IPS DF 6.9 (cell line): ENCODE measurements around the gene ICOSLG.
"Not testable (repeated sequence)": the region's sequence is repeated elsewhere in the genome, so short reads cannot be mapped to it uniquely, and the experiment has no call there.

ENCODE experiments used
- DNase-seq: peaks from one replicate; pipeline ENCODE4 v3.0.0-alpha.2; 2013; ENCODE audit warnings: low read depth, low spot score
- H3K27ac ChIP-seq: one replicate; pipeline ENCODE4 v1.5.1; 2013; ENCODE audit warnings: low read length, control low read depth
- H3K27me3 ChIP-seq: 2 replicates; pipeline ENCODE4 v1.6.1; 2013; ENCODE audit warnings: mild to moderate bottlenecking, low read length; ENCODE audit not compliant: control insufficient read depth, insufficient read depth
- H3K36me3 ChIP-seq: 2 replicates; pipeline ENCODE4 v1.6.1; 2013; ENCODE audit warnings: low read length; ENCODE audit not compliant: control insufficient read depth, insufficient read depth
- H3K4me1 ChIP-seq: 2 replicates; pipeline ENCODE4 v1.6.1; 2013; ENCODE audit warnings: low read length; ENCODE audit not compliant: control insufficient read depth, insufficient read depth
- H3K4me3 ChIP-seq: 2 replicates; pipeline ENCODE4 v1.5.1; 2013; ENCODE audit warnings: mild to moderate bottlenecking, low read length
- H3K9me3 ChIP-seq: 2 replicates; pipeline ENCODE4 v1.6.1; 2013; ENCODE audit warnings: low read length, inconsistent platforms; ENCODE audit not compliant: control insufficient read depth, insufficient read depth
- WGBS: extraction: QIAGEN DNeasy Blood & Tissue Kit; methylation state at CpG from one replicate; pipeline ENCODE4 v1.1.7; 2013; ENCODE audit warnings: mixed read lengths, missing lambda C conversion rate; ENCODE audit not compliant: insufficient read length, insufficient coverage; 5-methylcytosine and 5-hydroxymethylcytosine counted together

The ICOSLG gene

DNA sequence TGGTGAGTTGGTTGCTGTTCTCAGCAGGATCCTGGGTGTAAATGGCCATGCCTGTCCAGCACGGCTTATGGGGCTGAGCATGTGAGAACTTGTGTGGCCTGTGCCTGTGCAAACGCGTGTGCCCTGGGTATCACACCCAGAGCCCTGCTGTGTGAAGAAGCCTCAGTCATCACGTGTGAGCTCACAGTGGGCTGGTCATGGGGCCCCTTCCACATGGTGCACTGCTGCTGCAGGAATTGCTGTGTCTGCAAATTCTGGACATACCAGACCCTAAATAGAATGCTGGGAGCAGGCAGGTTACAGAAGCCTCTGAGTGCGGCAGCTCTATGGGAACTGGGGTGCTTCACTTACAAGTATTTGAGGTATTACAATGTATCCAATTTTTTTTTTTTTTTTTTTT is 17.4 kb downstream of the ICOSLG start:
- H3K9me3 ChIP-seq, H3K27ac ChIP-seq, DNase-seq, H3K36me3 ChIP-seq, H3K27me3 ChIP-seq, H3K4me1 ChIP-seq, H3K4me3 ChIP-seq: not testable (repeated sequence)
- WGBS = no CpG with 5 or more reads among the region's 5 CpGs

DNA sequence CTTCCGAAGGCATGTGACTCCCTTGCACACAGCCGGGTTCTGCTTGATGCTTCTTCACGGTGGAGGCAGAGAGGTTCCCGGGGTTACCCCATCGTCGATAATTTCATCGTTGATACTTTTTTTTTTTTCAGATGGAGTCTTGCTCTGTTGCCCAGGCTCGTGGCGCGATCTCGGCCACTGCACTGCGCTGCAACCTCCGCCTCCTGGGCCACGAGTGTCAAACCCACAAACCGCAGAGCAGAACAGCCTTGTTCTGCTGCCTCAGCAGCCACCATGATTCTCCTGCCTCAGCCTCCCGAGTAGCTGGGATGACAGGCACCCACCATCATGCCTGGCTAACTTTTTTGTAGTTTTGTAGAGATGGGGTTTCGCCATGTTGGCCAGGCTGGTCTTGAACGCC is 20.1 kb downstream of the ICOSLG start:
- not testable (repeated sequence) for H3K27me3 ChIP-seq, H3K4me1 ChIP-seq, H3K4me3 ChIP-seq, DNase-seq, H3K27ac ChIP-seq, H3K9me3 ChIP-seq, H3K36me3 ChIP-seq
- WGBS = no CpG with 5 or more reads among the region's 18 CpGs

DNA sequence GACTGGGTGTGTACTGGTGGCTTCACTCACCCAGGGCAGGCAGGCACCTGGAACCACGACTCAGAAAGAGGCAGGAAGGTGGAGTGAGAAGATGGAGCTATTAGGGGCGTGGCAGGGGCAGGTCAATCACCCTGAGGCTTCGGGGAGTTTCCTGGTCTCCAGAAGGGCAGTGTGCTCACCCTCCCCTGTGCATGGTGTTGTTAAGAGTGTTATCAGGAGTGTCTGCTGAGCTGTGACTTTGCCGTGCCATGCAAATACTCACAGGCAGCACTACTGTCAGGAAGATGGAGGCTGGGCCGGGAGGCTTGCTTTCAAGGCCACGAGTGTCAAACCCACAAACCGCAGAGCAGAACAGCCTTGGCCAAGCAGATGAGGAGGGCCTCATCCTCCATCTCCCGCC is 22.3 kb downstream of the ICOSLG start:
- H3K4me3 ChIP-seq, H3K36me3 ChIP-seq, H3K27ac ChIP-seq, H3K9me3 ChIP-seq, DNase-seq, H3K4me1 ChIP-seq, H3K27me3 ChIP-seq: not testable (repeated sequence)
- no CpG with 5 or more reads among the region's 8 CpGs for WGBS

DNA sequence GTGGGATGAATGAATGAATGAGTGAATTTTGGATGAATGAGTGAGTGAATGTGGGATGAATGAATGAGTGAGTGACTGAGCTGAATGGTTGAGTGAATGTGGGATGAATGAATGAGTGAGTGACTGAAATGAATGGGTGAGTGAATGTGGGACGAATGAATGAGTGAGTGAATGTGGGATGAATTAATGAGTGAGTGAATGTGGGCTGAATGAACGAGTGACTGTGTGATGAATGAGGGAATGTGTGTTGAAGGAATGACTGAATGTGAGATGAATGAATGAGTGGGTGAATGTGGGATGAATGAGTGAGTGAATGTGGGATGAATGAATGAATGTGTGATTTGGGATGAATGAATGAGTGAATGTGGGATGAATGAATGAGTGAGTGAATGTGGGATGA is 28.8 kb downstream of the ICOSLG start:
- no CpG with 5 or more reads among the region's 2 CpGs for WGBS
- not testable (repeated sequence) for H3K36me3 ChIP-seq, H3K4me1 ChIP-seq, H3K4me3 ChIP-seq, H3K27ac ChIP-seq, DNase-seq, H3K9me3 ChIP-seq, H3K27me3 ChIP-seq

DNA sequence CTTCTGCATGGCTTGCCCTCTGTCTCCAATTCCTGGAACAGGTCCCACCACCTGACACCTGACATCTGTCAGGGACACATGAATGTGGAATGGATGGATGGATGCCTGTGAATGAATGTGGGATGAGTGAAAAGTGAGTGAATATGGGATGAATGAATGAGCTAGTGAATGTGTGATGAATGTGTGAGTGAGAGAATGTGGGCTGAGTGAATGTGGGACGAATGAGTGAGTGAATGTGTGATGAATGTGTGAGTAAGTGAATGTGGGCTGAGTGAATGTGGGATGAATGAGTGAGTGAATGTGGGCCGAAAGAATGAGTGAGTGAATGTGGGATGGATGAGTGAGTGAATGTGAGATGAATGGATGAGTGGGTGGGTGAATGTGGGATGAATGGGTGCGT is 29.2 kb downstream of the ICOSLG start:
- not testable (repeated sequence) for H3K9me3 ChIP-seq, H3K27me3 ChIP-seq, H3K4me1 ChIP-seq, H3K27ac ChIP-seq, H3K36me3 ChIP-seq, DNase-seq, H3K4me3 ChIP-seq
- WGBS = no CpG with 5 or more reads among the region's 3 CpGs

DNA sequence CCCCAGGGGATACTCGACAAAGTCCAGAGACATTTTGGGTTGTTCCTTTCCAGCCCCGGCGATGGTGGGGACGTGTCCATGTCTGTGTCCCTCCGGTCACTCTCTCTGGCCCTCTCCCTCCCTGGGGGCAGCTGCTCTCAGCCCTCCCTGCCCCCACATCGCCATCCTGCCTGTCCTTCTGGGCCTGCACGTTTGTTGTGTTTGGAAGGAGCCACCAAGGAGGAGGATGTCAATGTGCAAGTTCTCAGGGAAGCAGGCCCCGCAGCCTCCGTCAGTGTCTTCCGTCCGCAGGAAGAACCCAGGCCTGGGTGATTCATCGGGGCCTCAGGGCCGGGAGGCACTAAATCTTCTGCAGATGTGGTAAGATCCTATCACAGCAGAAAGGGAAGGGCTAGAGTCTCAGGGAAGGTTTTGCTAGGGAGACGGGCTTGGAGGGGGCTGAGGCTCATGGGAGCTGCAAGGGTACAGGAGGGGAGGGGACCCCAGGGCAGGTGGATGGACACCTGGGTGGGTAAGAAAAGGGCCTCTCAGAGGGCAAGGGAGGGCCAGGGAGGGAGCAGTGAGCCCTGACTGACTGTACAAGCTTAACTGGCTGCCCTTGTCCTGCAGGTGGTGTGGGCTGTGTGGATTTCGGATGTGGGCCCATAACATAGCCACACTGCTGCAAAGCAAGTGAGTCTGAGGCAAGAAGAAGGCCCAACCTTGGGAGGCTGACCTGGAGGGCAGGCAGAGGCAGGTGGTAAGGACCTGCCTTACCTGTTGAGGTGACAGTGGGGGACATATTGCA is 32.7 kb downstream of the ICOSLG start:
- not testable (repeated sequence) for H3K27ac ChIP-seq, DNase-seq, H3K27me3 ChIP-seq, H3K36me3 ChIP-seq, H3K9me3 ChIP-seq, H3K4me1 ChIP-seq, H3K4me3 ChIP-seq
- no CpG with 5 or more reads among the region's 15 CpGs for WGBS

DNA sequence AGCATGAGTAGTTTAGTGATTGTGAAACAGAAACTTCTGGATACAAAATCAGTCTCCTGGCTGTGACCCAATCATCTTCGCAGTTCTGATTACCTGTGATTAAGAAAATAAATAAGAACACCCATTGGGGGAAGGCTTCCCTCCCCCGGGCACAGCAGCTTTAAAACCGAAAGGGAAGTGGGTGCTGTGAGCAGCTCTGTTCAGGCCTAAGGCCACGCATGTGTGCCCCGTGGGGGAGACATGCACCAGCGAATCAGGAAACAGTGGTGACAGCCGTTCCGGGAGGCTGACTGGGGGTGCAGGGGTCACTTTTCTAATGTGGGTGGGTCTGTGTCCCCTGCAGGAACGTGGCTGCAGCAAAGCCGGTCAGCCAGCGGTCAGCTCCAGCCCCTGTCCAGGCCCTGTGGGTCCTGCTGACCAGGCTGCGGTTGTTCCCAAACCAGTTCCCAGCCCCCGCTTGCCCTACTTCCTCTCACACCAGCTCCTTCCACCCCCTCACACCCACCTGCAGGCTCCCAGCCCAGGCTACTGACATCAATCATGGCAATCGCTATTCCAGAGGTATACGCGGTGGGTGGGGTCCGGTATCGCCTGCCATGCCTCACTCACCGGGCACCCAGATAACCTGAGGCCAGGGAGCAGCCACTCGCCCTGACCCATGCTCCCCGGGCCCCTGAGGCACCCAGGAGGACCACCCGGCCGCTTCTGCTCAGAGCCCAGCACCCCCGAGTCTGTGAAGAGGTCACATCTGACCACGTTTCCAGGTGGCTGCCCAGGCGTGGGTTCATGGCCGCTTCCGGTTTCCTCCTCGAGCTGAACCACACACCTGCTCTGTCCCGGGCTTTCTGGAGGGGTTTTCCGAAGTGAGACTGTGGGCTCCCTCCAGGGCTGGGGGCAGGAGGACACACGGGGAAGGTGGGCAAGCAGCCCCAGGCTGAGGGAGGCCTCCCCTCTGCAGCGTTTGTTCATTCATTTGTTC is 33.8 kb downstream of the ICOSLG start:
- not testable (repeated sequence) for H3K27ac ChIP-seq
- WGBS = no CpG with 5 or more reads among the region's 33 CpGs

DNA sequence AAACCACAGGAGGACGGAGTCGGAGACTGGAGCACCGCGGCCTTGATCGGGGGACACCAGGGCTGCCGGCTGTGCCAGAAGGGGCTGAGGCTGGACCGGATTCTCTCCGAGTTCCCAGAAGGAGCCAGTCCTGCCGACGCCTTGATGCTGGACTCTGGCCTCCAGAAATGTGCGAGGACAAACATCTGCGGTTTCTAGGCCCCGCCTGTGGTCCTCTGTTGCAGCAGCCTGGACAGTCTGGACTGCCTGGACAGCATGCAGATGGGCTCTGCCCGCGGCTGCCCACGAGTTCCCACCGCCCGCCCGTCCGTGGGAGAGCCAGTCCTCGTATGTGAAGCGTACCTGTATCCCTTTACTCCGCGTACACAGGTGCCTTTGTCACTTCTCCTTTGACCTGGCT is 34.6 kb downstream of the ICOSLG start:
- H3K4me3 ChIP-seq, H3K36me3 ChIP-seq, H3K4me1 ChIP-seq, H3K9me3 ChIP-seq, DNase-seq, H3K27me3 ChIP-seq, H3K27ac ChIP-seq: not testable (repeated sequence)
- WGBS = no CpG with 5 or more reads among the region's 24 CpGs

More for the DNA sequence above, 33.8 kb downstream of the ICOSLG start:
- H3K36me3 ChIP-seq, H3K4me1 ChIP-seq, H3K9me3 ChIP-seq, H3K27me3 ChIP-seq, H3K4me3 ChIP-seq, DNase-seq: not testable (repeated sequence)

DNA sequence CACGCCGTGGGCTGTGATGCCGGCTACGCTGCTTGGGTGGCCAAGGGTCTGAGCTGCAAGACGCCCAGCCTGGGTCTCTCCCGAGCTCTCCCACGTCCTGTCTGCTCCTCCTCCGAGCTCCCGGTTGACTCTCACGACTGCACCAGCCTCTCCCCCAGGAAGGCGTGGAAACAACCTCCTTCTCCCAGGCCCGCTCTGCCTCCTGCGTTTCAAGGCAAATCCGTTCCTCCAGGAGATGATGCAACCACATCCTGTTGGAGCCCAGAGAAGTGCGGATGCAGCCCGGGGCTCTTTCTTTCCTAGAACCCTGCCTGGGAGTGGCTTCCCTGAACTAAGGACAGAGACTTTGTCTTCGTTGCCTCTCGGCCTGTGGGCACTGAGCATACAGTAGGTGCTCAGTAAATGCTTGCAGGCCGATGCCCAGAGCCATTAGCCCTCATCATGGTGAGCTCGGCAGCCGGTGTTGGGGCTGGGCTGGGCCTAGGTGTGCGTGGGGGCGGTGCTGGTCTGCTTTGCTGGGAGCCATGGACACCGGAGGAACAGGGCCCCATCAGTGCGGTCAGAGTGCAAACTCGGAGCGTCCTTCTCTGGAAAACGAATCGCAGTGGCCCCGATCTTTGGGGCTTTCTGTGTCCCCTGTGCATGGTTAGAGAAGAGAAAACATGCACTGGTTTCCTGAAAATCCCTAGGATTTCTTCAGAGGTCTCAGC is 38.0 kb downstream of the ICOSLG start:
- H3K36me3 ChIP-seq, H3K27me3 ChIP-seq, DNase-seq, H3K27ac ChIP-seq, H3K4me3 ChIP-seq, H3K9me3 ChIP-seq, H3K4me1 ChIP-seq: not testable (repeated sequence)
- WGBS = no CpG with 5 or more reads among the region's 30 CpGs

DNA sequence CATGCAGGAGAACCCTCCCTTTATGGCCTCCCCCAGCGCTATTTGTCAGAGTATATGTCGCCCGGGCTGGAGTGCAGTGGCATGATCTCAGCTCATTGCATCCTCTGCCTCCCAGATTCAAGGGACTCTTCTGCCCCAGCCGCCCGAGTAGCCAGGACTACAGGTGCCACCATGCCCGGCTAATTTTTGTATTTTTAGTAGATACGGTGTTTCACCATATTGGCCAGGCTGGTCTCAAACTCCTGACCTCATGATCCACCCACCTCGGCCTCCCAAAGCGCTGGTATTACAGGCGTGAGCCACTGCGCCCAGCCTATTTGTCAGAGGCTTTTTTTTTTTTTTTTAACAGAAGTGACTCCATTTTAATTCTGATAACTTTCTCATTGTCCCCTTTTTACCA is 40.7 kb downstream of the ICOSLG start:
- H3K27me3 ChIP-seq, H3K4me3 ChIP-seq, H3K9me3 ChIP-seq, H3K27ac ChIP-seq, DNase-seq, H3K4me1 ChIP-seq, H3K36me3 ChIP-seq: not testable (repeated sequence)
- no CpG with 5 or more reads among the region's 11 CpGs for WGBS
